Diencephalon (tissue), 1 donor: Measurements from ENCODE around the gene IFITM10. TPM values are rescaled to one million over a fixed set of nuclear protein-coding genes. Genes with fewer than 3 reads are reported as not detected.

Experiments
- total RNA-seq: library from RNA; depleted of rRNA; stranded (reverse); fragments of >200 nt; gene quantifications from one replicate; pipeline ENCODE4 v1.2.3, GENCODE V29; 2014

Gene IFITM10
- 2.8 TPM for total RNA-seq

DNA sequence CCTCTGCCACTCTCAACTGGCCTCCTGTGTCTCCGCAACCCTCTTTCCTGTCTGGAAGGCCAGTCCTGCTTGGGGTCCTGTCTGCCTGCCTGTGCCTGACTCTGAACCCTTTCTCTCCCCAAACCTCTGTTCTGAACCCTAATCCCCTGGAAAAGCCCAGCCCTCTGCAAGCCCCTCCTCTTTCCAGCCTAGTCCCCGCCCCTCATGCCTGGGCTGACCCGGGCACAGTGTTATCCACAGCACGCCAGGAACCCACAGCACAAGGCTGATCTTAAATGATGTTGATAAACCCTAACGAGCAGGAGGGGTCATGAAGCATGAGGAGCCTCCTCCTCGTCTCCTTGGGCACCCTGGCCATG is at the start of gene IFITM10:
Gene IFITM10, minus strand, starts transcription at position 115 of the 359 bp plus-strand sequence. CDS start 153 bp downstream, outside the sequence.

GRCh38 chr11:1763796-1764661 is 13.6 kb upstream of the IFITM10 start, which contains the start of gene CTSD:
CTSD (minus strand) TSS chr11:1763927; CDS start chr11:1763859, 68 bp downstream.

GRCh38 chr11:1696608-1697570 is 53.5 kb downstream of the IFITM10 start, which contains the start of gene KRTAP5-6:
KRTAP5-6 (plus strand) TSS chr11:1697195; CDS start chr11:1697246, 51 bp downstream.

Other genes starting within 250 kb of the IFITM10 start
- 8.8 TPM for gene DUSP8, start 178.3 kb downstream of the IFITM10 start, total RNA-seq
- not detected for gene KRTAP5-1, start 165.3 kb downstream of the IFITM10 start, total RNA-seq
- gene KRTAP5-2, start 152.3 kb downstream of the IFITM10 start, total RNA-seq = not detected
- not detected for gene KRTAP5-3, start 142.1 kb downstream of the IFITM10 start, total RNA-seq
- not detected for gene KRTAP5-4, start 128.5 kb downstream of the IFITM10 start, total RNA-seq
- not detected for gene KRTAP5-5, start 120.8 kb downstream of the IFITM10 start, total RNA-seq
- not detected for gene KRTAP5-6, start 53.4 kb downstream of the IFITM10 start, total RNA-seq
- gene CTSD, start 13.3 kb upstream of the IFITM10 start, total RNA-seq = 55.8 TPM
- gene SYT8, start 84.4 kb upstream of the IFITM10 start, total RNA-seq = not detected
- not detected for gene TNNI2, start 88.4 kb upstream of the IFITM10 start, total RNA-seq
- 1.2 TPM for gene LSP1, start 102.5 kb upstream of the IFITM10 start, total RNA-seq
- not detected for gene PRR33, start 141.3 kb upstream of the IFITM10 start, total RNA-seq
- not detected for gene TNNT3, start 169.1 kb upstream of the IFITM10 start, total RNA-seq
- gene MRPL23, start 196.7 kb upstream of the IFITM10 start, total RNA-seq = 30.0 TPM
- gene H19, start 247.2 kb upstream of the IFITM10 start, total RNA-seq = 9.5 TPM